Measurements from ENCODE around the gene SNRNP25.

- TF ChIP-seq EZH2phosphoT487 (IDR thresholded peaks at IDR 0.05; ENCODE audit: low read length) (no peak), CTCF (IDR thresholded peaks at IDR 0.05; ENCODE audit: low read length) (no peak), EZH2 (optimal IDR thresholded peaks at IDR 0.05; ENCODE audit: low read depth, low read length) (no peak)
Observed at GRCh38 chr16:9903-10665, 43.5 kb upstream of the SNRNP25 start.
